Neuronal stem cell (in vitro differentiated cells): ENCODE measurements around the gene STBD1.
"Not testable (repeated sequence)": the region's sequence is repeated elsewhere in the genome, so short reads cannot be mapped to it uniquely, and the experiment has no call there.

Experiments
- DNase-seq: peaks from one replicate; pipeline ENCODE4 v3.0.0-alpha.2; 2013; ENCODE audit warnings: low spot score
- H2AFZ ChIP-seq: one replicate; pipeline ENCODE4 v1.6.1; 2013; ENCODE audit warnings: mild to moderate bottlenecking, low read length, inconsistent platforms
- H2AK5ac ChIP-seq: 2 replicates; pipeline ENCODE4 v1.6.1; 2013; ENCODE audit warnings: low read depth, mild to moderate bottlenecking, inconsistent platforms, low read length, moderate library complexity, mixed read lengths
- H2BK120ac ChIP-seq: 2 replicates; pipeline ENCODE4 v1.6.1; 2013; ENCODE audit warnings: low read depth, mild to moderate bottlenecking, inconsistent platforms, low read length, moderate library complexity, mixed read lengths
- H2BK12ac ChIP-seq: one replicate; pipeline ENCODE4 v1.6.1; 2013; ENCODE audit warnings: low read length, inconsistent platforms
- H2BK15ac ChIP-seq: 2 replicates; pipeline ENCODE4 v1.6.1; 2013; ENCODE audit warnings: mild to moderate bottlenecking, low read length, inconsistent platforms, mixed read lengths
- H2BK5ac ChIP-seq: one replicate; pipeline ENCODE4 v1.6.1; 2013; ENCODE audit warnings: inconsistent platforms, mild to moderate bottlenecking, low read length, moderate library complexity
- H3K14ac ChIP-seq: one replicate; pipeline ENCODE4 v1.6.1; 2013; ENCODE audit warnings: low read length, inconsistent platforms
- H3K18ac ChIP-seq: 2 replicates; pipeline ENCODE4 v1.6.1; 2013; ENCODE audit warnings: low read length, inconsistent platforms
- H3K23ac ChIP-seq: 2 replicates; pipeline ENCODE4 v1.6.1; 2013; ENCODE audit warnings: low read depth, mild to moderate bottlenecking, mixed read lengths, low read length, inconsistent platforms; ENCODE audit not compliant: poor library complexity
- H3K27ac ChIP-seq: replicated peaks from 3 replicates; pipeline ENCODE4 v1.5.1; 2013; ENCODE audit warnings: low read length, inconsistent platforms
- H3K27me3 ChIP-seq, 3 experiments: 2 replicates each; pipeline ENCODE4 v1.6.1; 2013; ENCODE audit warnings: low read length in 3 of 3, mild to moderate bottlenecking in 2 of 3, inconsistent platforms in 1 of 3, low read depth in 1 of 3, mixed read lengths in 1 of 3, moderate library complexity in 1 of 3; ENCODE audit not compliant: control insufficient read depth in 3 of 3, insufficient read depth in 3 of 3
- H3K36me3 ChIP-seq, 2 donors: replicated peaks in 1 of 2; 2 replicates each; pipeline ENCODE4 v1.6.1; 2013; ENCODE audit warnings: low read length in 2 of 2; ENCODE audit not compliant: control insufficient read depth in 2 of 2, insufficient read depth in 2 of 2
- H3K4ac ChIP-seq: 2 replicates; pipeline ENCODE4 v1.6.1; 2013; ENCODE audit warnings: inconsistent platforms, mild to moderate bottlenecking, low read length, moderate library complexity
- H3K4me1 ChIP-seq, 2 donors: 1 replicate in 1 of 2; 2 replicates in 1 of 2; pipeline ENCODE4 v1.6.1; 2013; ENCODE audit warnings: low read length in 2 of 2, low read depth in 1 of 2; ENCODE audit not compliant: control insufficient read depth in 2 of 2, insufficient read depth in 1 of 2
- H3K4me2 ChIP-seq: one replicate; pipeline ENCODE4 v1.6.1; 2013; ENCODE audit warnings: mild to moderate bottlenecking, low read length, inconsistent platforms; ENCODE audit not compliant: insufficient read depth, poor library complexity, severe bottlenecking
- H3K4me3 ChIP-seq, 2 donors: 2 replicates each; pipeline ENCODE4 v1.5.1; 2013; ENCODE audit warnings: low read length in 2 of 2, mild to moderate bottlenecking in 2 of 2, inconsistent platforms in 1 of 2, moderate library complexity in 1 of 2
- H3K79me1 ChIP-seq: one replicate; pipeline ENCODE4 v1.6.1; 2013; ENCODE audit warnings: low read depth, mild to moderate bottlenecking, inconsistent platforms, low read length, moderate library complexity
- H3K9ac ChIP-seq: one replicate; pipeline ENCODE4 v1.6.1; 2013; ENCODE audit warnings: mild to moderate bottlenecking, low read depth, low read length, inconsistent platforms; ENCODE audit not compliant: poor library complexity
- H3K9me3 ChIP-seq, 2 donors: replicated peaks in 1 of 2; 2 replicates each; pipeline versions ENCODE3 to v1.6.1; 2013; ENCODE audit warnings: low read length in 2 of 2, mild to moderate bottlenecking in 2 of 2, inconsistent platforms in 1 of 2, low read depth in 1 of 2, mixed read lengths in 1 of 2, moderate library complexity in 1 of 2; ENCODE audit not compliant: control insufficient read depth in 2 of 2, insufficient read depth in 1 of 2
- H4K8ac ChIP-seq: one replicate; pipeline ENCODE4 v1.6.1; 2013; ENCODE audit warnings: low read depth, mild to moderate bottlenecking, inconsistent platforms, low read length, moderate library complexity
- H4K91ac ChIP-seq: one replicate; pipeline ENCODE4 v1.6.1; 2013; ENCODE audit warnings: low read length, low read depth, mild to moderate bottlenecking, inconsistent platforms; ENCODE audit not compliant: poor library complexity
- WGBS, 2 donors: extraction: QIAGEN DNeasy Blood & Tissue Kit; methylation state at CpG; one replicate each; pipeline ENCODE4 v1.1.7; 2013; ENCODE audit warnings: missing lambda C conversion rate in 2 of 2, mixed read lengths in 1 of 2; ENCODE audit not compliant: insufficient read length in 2 of 2, insufficient replicate concordance in 1 of 2; ENCODE audit errors: extremely low coverage in 2 of 2; 5-methylcytosine and 5-hydroxymethylcytosine counted together

The STBD1 gene

GRCh38 chr4:76283900-76284299, 22.6 kb upstream of the STBD1 start:
- H4K8ac ChIP-seq: no peak overlapping the region
- H4K91ac ChIP-seq: no peak overlapping the region
- no peaks in the 10 kb centered on the region for H3K9me3 ChIP-seq
- no peak overlapping the region for H2AK5ac ChIP-seq
- no peak for DNase-seq
- H3K4me2 ChIP-seq: no peak overlapping the region
- H3K4me3 ChIP-seq: no peak overlapping the region
- H2BK15ac ChIP-seq: no peak overlapping the region
- no peak overlapping the region for H3K14ac ChIP-seq
- no peak overlapping the region for H2BK120ac ChIP-seq
- no peak overlapping the region for H2BK12ac ChIP-seq
- no peak overlapping the region for H3K23ac ChIP-seq
- no peak overlapping the region for H2BK5ac ChIP-seq
- no peak overlapping the region for H3K27ac ChIP-seq
- no peaks in the 10 kb centered on the region for H3K27me3 ChIP-seq
- H3K36me3 ChIP-seq: no peaks in the 10 kb centered on the region
- no CpG with 5 or more reads among the region's 4 CpGs for WGBS, 2 donors
- H3K79me1 ChIP-seq: no peaks in the 10 kb centered on the region
- H3K18ac ChIP-seq: no peak overlapping the region
- H2AFZ ChIP-seq: no peak overlapping the region
- peaks cover 6 to 10% of the 10 kb centered on the region in 2 donors for H3K4me1 ChIP-seq
- no peak overlapping the region for H3K4ac ChIP-seq
- H3K9ac ChIP-seq: no peak overlapping the region

- H2AFZ ChIP-seq, H3K4me1 ChIP-seq, H3K79me1 ChIP-seq, H2BK12ac ChIP-seq, H3K4me3 ChIP-seq, H3K27me3 ChIP-seq, H3K36me3 ChIP-seq, H3K9ac ChIP-seq, H3K4me2 ChIP-seq, H3K27ac ChIP-seq, H2BK5ac ChIP-seq, H2AK5ac ChIP-seq, H3K9me3 ChIP-seq, H3K18ac ChIP-seq, H4K8ac ChIP-seq, H2BK120ac ChIP-seq, H2BK15ac ChIP-seq, H3K14ac ChIP-seq, H3K4ac ChIP-seq, H3K23ac ChIP-seq, H4K91ac ChIP-seq, DNase-seq: not testable (repeated sequence)
- no CpG with 5 or more reads among the region's 3 CpGs for WGBS, 2 donors
Measured at GRCh38 chr4:76287811-76288210, 18.7 kb upstream of the STBD1 start.

DNA sequence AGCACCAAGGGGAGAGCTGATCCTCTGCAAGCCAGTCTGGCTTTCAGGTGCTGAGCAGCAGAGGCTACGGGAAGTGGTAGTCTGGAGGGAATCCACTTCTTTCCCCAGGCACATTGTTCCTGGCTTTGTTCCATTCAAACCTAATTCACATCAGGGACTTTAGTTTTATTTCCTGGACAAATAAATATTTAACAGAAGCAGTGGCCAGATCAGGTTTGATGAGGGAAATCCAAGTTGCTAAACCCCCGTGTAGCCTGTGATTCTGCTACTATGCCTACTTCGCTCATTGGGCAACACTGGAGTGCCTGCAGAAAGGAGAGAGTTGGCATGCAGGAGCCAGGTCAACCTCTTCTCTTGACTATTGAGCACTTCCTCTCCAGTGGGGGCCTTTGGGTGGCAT, 13.8 kb upstream of the STBD1 start:
- H3K23ac ChIP-seq: no peak overlapping the region
- H2AFZ ChIP-seq: no peak overlapping the region
- H3K36me3 ChIP-seq: no peaks in the 10 kb centered on the region
- H4K8ac ChIP-seq: no peak overlapping the region
- H3K4me3 ChIP-seq: no peak overlapping the region
- H3K79me1 ChIP-seq: no peaks in the 10 kb centered on the region
- no peak overlapping the region for H3K14ac ChIP-seq
- no peak overlapping the region for H3K18ac ChIP-seq
- H2BK15ac ChIP-seq: no peak overlapping the region
- no peak overlapping the region for H2BK12ac ChIP-seq
- no CpG with 5 or more reads among the region's 3 CpGs for WGBS, 2 donors
- H3K9me3 ChIP-seq: peaks cover under 1 to 2% of the 10 kb centered on the region in 2 donors
- DNase-seq: no peak
- no peak overlapping the region for H3K4me2 ChIP-seq
- no peak overlapping the region for H4K91ac ChIP-seq
- H2BK120ac ChIP-seq: no peak overlapping the region
- no peak overlapping the region for H3K9ac ChIP-seq
- no peak overlapping the region for H2BK5ac ChIP-seq
- no peaks in the 10 kb centered on the region for H3K4me1 ChIP-seq
- no peak overlapping the region for H2AK5ac ChIP-seq
- no peak overlapping the region for H3K4ac ChIP-seq
- no peak overlapping the region for H3K27ac ChIP-seq
- no peaks in the 10 kb centered on the region for H3K27me3 ChIP-seq

GRCh38 chr4:76293772-76294171, 12.8 kb upstream of the STBD1 start:
- Histone ChIP-seq H3K9me3 (peaks cover 2 to 7% of the 10 kb centered on the region in 2 donors), H3K4me2 (no peak overlapping the region), H3K14ac (no peak overlapping the region), H3K4me1 (no peaks in the 10 kb centered on the region), H2BK5ac (no peak overlapping the region), H2BK12ac (no peak overlapping the region), H3K4ac (no peak overlapping the region), H3K27ac (no peak overlapping the region), H3K36me3 (no peaks in the 10 kb centered on the region), H3K79me1 (no peaks in the 10 kb centered on the region), H3K23ac (no peak overlapping the region), H4K8ac (no peak overlapping the region), H4K91ac (no peak overlapping the region), H3K4me3 (no peak overlapping the region), H2BK120ac (no peak overlapping the region), H2AFZ (no peak overlapping the region), H3K18ac (no peak overlapping the region), H3K27me3 (no peaks in the 10 kb centered on the region), H3K9ac (no peak overlapping the region), H2AK5ac (no peak overlapping the region), H2BK15ac (no peak overlapping the region)
- no CpG with 5 or more reads among the region's 2 CpGs for WGBS, 2 donors
- no peak for DNase-seq
